ENCODE results near the gene TBC1D1.

DNA sequence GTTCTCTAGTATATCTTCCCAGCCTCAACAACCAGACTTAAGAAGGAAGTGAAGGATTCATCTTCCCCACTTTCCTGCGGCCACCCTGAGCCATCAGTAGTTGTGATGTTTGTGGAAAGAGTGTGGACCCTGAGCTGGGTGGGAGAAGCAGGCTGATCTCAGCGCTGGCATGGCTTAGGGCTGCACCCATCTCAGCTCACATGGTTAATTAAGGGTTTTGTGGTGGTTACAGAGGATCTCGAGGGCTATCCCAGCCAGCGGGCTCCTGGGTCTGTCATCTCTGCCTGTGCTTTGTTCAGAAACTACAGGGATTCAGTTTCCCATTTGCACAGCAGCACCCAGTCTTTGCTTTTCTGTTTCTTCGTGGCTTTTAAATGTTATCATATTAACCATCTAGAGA is 232.7 kb downstream of the TBC1D1 start:
- TF ChIP-seq, protein P1, sequence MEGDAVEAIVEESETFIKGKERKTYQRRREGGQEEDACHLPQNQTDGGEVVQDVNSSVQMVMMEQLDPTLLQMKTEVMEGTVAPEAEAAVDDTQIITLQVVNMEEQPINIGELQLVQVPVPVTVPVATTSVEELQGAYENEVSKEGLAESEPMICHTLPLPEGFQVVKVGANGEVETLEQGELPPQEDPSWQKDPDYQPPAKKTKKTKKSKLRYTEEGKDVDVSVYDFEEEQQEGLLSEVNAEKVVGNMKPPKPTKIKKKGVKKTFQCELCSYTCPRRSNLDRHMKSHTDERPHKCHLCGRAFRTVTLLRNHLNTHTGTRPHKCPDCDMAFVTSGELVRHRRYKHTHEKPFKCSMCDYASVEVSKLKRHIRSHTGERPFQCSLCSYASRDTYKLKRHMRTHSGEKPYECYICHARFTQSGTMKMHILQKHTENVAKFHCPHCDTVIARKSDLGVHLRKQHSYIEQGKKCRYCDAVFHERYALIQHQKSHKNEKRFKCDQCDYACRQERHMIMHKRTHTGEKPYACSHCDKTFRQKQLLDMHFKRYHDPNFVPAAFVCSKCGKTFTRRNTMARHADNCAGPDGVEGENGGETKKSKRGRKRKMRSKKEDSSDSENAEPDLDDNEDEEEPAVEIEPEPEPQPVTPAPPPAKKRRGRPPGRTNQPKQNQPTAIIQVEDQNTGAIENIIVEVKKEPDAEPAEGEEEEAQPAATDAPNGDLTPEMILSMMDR (IDR thresholded peaks at IDR 0.05; ENCODE audit: low read length): no peak
- TF ChIP-seq EZH2 (IDR thresholded peaks at IDR 0.05; ENCODE audit: borderline replicate concordance, low read length): no peak
